Measurements from ENCODE around the gene ZDHHC9.

DNA sequence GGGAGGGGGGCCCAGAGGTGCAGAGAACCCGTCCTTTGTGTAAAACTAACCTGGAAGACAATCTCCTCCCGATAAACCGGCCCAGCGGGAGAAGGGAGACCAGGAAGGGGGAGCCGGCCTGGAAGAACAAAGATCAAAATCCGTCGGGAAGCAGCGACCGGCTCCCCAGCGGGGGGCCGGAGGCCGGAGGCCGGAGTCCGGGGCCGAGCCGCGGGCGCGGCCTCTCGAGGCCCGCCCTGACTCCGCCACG lies 552 bp downstream of the ZDHHC9 start:
- TF ChIP-seq, protein P1, sequence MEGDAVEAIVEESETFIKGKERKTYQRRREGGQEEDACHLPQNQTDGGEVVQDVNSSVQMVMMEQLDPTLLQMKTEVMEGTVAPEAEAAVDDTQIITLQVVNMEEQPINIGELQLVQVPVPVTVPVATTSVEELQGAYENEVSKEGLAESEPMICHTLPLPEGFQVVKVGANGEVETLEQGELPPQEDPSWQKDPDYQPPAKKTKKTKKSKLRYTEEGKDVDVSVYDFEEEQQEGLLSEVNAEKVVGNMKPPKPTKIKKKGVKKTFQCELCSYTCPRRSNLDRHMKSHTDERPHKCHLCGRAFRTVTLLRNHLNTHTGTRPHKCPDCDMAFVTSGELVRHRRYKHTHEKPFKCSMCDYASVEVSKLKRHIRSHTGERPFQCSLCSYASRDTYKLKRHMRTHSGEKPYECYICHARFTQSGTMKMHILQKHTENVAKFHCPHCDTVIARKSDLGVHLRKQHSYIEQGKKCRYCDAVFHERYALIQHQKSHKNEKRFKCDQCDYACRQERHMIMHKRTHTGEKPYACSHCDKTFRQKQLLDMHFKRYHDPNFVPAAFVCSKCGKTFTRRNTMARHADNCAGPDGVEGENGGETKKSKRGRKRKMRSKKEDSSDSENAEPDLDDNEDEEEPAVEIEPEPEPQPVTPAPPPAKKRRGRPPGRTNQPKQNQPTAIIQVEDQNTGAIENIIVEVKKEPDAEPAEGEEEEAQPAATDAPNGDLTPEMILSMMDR (IDR thresholded peaks at IDR 0.05): no peak
- no peak for TF ChIP-seq POLR2AphosphoS5 (IDR thresholded peaks at IDR 0.05; ENCODE audit: insufficient read depth in 1 of 2, low read depth in 1 of 2)

Measured in vagina (tissue), 2 donors.